ENCODE data around the gene INTS1.

INTS1 gene

GRCh38 chr7:1502845-1503244 is 1.3 kb downstream of the INTS1 start:
- DNase-seq, result no peak

DNA sequence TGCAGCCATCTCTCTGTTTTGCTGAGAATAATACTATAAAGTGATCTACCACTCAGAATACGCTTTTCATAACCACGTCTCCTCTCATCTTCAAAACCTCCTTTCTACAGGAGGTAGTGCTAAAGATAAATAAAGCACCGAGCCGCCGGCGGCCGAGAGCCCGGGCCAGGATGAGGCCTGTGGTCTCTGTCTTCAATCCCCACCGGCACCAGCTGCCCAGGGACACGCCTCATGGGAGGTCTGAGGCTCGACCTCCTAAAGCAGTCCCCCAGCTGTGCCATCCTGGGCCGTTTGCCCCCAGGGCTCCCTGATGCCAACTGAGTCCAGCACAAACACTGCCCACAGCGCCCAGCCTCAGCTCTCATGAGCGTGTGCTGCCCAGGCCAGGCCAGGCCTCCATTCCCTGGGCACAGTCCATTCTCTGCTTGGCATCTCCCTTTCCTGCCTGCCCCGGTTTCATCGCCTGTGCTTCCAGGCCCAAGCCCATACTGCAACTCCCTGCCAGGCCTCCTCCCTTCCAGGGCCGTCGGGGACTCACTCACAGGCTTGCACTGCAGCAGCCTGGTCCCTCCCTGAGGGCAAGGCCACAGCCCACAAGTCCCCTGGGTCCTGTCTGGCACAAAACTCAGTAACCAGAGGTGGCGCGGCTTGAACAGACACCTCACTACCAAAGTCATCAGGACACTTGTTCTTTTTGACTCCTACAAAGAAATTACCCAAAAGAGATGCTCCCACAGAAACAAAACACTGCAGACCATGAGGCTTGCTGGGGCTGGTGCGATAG is 2.5 kb downstream of the INTS1 start:
- no peak for DNase-seq

DNA sequence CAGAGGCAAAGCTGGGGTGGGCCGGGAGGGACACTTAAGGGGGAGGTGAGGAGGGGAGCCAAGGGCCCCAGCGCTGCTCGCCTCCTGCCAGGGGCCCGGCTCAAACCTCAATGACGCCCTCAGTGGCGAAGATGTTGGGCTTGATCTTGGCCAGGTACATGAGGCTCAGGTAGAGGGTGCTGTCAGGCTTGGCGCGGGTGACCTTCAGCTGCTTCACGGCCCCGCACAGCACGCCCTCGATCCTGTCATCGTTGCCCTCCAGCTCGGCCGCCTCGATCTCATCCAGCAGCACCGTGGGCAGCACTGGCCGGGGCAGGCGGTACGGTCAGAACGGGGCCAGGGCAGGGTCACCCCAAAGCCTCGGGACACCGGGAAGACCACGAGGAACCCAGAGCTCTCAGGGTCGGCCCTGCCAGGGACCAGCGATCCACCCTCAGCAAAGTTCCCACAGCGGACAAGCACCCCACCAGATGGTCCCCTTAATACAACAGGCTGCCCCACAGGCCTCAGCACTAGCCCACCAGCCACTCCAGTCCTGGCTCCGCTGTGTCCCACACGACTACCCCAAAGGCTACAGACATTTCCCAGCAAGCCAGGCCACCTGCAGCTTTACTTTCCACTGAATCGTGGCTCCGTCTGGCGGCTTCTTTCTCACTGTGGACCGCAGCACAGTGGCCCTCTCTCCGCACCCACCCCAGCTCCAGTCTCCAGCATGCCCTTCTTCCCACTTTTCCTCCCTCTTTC is 4.0 kb downstream of the INTS1 start:
- no peak for DNase-seq

- DNase-seq, result no peak
Observed at GRCh38 chr7:1499367-1500029, 4.7 kb downstream of the INTS1 start.

- DNase-seq, result no peak
Observed at GRCh38 chr7:1498370-1499305, 5.6 kb downstream of the INTS1 start.

GRCh38 chr7:1497293-1497927 is 6.8 kb downstream of the INTS1 start:
- DNase-seq, result no peak

DNA sequence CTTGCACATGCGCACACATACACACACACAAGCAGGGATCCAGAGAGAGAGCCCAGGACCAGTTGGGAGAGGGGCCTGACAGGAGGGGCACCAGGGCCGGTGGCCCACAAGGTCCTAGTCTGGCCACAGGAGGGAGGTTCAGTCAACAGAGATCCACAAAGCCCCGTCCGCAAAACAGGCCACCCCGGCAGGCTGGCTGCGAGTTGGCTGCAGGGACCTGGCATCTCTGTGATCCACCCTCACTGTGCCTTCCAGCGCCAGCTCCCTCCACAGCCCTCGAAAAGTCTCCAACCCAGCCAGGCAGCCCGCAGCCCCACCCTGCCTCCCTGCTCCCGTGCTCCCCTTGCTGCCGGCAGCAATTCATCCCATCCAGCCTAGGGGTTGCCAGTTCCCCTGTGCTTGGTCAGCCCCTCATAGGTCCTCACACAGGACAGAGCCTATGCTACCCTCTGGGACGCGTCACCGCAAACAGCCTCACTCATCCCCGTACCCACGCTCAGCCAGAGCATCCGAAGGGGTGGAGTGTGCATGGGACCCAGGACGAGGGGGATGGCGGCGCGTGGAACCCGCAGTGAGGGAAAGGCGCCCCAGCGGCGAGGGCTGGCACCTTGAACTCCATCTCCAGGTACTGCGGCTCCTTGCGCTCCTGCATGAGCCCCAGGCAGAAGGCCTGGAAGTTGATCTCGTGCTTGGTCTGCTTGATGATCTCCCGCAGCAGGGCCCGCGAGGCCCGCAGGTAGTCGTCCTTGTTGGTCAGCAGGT is 7.5 kb downstream of the INTS1 start:
- DNase-seq, result no peak

- no peak for DNase-seq
Observed at GRCh38 chr7:1495564-1496242, 8.5 kb downstream of the INTS1 start.

DNA sequence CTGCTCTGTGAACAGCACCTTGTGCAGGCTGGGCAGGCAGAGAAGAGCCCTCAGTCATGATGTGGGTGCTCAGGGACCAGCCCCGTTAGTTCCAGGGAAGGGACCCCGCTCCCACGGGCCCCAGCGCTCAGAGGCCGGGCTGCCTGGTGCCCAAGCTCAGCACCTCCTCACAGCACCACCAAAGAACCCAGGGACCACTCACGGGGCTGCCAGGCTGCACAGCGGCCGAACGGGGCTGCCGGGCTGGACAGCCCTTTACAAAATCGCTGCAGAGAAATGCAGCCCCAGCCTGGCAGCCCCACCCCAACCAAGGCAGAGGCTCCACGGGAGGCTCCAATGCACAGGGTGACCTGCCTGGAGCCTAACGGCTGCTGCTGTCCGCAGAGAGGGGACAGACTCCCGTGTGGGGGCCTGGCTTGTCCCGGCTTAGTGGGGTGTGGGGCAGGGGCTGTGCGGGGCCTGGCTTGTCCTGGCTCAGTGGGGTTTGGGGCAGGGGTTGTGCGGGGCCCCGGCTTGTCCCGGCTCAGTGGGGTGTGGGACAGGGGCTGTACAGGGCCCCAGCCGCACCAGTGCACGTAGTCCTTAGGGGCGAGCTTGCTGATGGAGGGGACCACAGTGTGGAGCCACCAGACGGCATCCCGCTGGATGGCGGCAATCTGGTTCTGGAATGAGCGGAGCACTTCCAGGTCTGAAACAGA is 9.2 kb downstream of the INTS1 start:
- no peak for DNase-seq

- no peak for DNase-seq
Observed at GRCh38 chr7:1494447-1494846, 9.7 kb downstream of the INTS1 start.

GRCh38 chr7:1493571-1493970 is 10.6 kb downstream of the INTS1 start:
- no peak for DNase-seq

DNA sequence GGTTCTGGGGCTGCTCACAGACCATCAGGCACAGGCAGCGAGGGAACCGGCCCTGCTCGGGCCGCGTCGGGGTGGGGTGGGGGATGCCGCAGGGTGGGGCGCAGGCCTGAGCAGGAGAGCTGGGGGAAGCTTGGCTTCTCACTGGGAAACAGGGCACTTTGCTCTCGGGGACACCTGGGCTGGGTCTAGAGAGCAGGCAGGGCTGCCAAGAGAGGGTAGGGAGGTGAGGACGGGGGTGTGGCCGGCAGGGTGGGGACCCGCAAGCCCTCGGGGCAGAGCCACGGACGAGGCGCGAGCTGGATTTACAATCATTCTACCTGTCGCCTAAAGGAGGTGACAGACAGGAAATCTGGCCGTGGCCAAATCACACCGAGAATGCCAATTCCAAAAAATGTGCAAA is 11.1 kb downstream of the INTS1 start:
- DNase-seq, result no peak

DNA sequence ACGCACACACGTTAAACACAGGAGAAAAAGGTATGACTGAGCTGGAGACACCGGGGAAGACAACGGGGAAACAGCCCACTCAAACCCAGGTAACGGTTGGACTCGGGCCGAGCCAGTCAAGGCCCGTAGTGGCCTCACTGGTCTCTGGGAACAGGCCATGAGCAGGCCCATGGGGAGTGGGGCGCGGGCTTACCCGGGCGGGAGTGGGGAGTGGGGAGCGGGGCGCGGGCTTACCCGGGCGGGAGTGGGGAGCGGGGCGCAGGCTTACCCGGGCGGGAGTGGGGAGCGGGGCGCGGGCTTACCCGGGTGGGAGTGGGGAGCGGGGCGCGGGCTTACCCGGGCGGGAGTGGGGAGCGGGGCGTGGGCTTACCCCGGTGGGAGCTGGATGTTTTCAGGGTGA is 11.5 kb downstream of the INTS1 start:
- no peak for DNase-seq

DNA sequence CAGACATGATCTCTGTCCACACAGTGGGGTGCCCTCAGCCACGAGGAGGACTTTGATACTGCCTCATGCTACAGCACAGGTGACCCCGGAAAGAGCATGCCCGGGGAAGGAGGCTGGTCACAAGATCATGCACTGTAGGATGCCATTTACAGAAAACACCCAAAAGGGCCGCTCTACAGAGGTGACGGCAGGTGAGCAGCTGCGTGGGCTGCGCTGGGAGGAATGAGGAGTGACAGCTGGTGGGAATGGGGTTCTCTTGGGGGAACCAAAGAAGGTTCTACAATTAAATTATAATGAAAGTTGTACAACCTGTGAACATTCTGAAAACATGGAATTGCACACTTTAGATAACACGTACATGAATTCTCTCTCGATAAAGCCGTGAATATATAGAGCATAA is 12.0 kb downstream of the INTS1 start:
- DNase-seq, result no peak

DNA sequence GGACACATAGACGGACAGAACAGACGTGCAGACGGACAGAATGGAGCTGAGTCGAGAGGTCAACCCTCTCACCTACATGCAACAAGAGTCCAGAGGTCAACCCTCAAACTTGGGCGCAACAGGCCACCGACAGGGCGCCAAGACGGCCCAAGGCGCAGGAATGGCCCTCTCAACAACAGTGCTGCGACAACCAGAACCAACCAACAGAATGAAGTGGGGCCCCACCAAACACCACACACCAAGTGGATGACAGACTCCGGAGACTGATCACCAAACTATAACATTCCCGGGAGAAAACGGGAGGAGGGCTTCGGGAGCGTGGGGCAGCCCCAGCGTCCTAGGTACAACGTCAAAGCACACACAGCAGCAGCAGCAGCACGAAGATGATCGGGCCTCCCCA is 13.4 kb downstream of the INTS1 start:
- DNase-seq, result no peak

- DNase-seq, result no peak
Observed at GRCh38 chr7:1489336-1489735, 14.9 kb downstream of the INTS1 start.

GRCh38 chr7:1488016-1488415 is 16.2 kb downstream of the INTS1 start:
- DNase-seq, result no peak

- no peak for DNase-seq
Observed at GRCh38 chr7:1487466-1487865, 16.7 kb downstream of the INTS1 start.

DNA sequence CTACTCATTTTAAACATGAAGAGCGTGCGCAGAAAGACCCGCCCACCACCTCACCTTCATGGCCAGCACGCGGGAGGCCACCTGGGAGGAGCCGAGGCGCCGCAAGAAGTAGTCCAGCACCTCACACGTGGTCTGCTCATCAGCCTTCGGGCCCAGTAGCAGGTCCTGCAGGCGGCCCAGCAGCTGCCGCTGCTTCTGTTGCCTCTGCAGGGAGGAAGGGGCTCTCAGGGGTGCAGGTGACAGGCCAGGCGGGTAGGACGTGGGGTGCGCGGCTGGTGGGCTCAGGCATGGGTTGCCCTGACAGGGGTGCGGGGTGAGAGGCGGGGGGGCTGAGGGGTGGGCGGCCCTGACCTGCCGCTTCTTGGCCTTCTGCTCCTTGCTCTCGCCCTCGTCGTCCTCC is 17.6 kb downstream of the INTS1 start:
- DNase-seq, result no peak

DNA sequence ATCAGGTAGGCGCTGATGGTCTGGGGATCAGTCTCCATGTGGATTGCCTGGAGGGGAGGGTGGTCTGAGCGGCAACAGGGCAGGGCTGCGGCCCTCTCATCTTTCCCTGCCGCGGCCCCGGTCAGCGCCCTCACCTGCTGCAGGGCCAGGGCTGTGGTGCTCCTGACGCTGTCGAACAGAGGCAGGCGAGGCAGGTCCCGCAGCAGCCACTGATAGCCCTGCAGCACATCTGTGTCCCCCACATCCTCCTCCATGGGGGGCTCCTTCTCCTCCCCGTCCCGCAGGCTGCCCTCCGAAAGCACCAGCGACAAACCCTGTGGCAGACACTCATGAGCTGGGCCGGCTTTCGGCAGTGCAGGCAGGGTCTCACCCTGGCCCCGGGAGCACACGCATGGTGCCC is 19.0 kb downstream of the INTS1 start:
- no peak for DNase-seq
